ENCODE measurements around the gene CHRM4. TPM values are rescaled to one million over a fixed set of nuclear protein-coding genes. Genes with fewer than 3 reads are reported as not detected.
"Not testable (repeated sequence)": the region's sequence is repeated elsewhere in the genome, so short reads cannot be mapped to it uniquely, and the experiment has no call there.

The CHRM4 gene
- total and polyA plus RNA-seq, 4 experiments from 2014 or later, result 0.12 to 0.16 TPM; not detected in 2

GRCh38 chr11:46381819-46382645 lies 9.5 kb downstream of the CHRM4 start:
- CTCF ChIA-PET (ENCODE audit: partially characterized antibody), result no interaction called here
- POLR2A ChIA-PET (ENCODE audit: partially characterized antibody), result interaction anchor here (1.5 to 2.4 kb wide), 2 partner anchors 30 to 36 kb away, joined by 4 to 9 read pairs; no protein-coding TSS in a partner anchor

GRCh38 chr11:46381048-46381818 lies 10.3 kb downstream of the CHRM4 start, which contains the start of gene MDK:
TSS of gene MDK (plus strand) at chr11:46381669. CDS start at chr11:46382058, 389 bp downstream.
- Histone ChIP-seq H3K36me3 (ENCODE audit: insufficient read depth, low read length) (peaks cover 9% of the 10 kb centered on the region), H3K27me3 (ENCODE audit: insufficient read depth, low read length) (peaks cover 12% of the 10 kb centered on the region), H3K9me3 (ENCODE audit: control insufficient read depth in 1 of 2, low read length in 2 of 2) (no peaks in the 10 kb centered on the region), H3K27ac (ENCODE audit: low read depth, low read length) (peak within 1 kb of the TSS; percentile 49), H3K4me3 (ENCODE audit: low read length in 2 of 2) (peak within 1 kb of the TSS; percentile 29 to 60), H3K4me1 (ENCODE audit: insufficient read depth, low read length) (peaks cover 12% of the 10 kb centered on the region)
- no peak for DNase-seq
- intact Hi-C loops (cut with micrococcal nuclease), result loop anchor here (5.0 kb wide), 1 partner anchor 34 kb away; the partner anchor contains the start of gene DGKZ
- Mint-ChIP-seq H3K4me3 (peak within 1 kb of the TSS; percentile 67 to 90 (median 82)), H3K4me1 (peaks cover 4 to 13% (median 7%) of the 10 kb centered on the region in 4 donors), H3K27ac (peak within 1 kb of the TSS in 3 of 7 donors; percentile 42 to 86 (median 48)), H3K36me3 (peaks cover 15 to 28% of the 10 kb centered on the region in 2 donors), H3K9me3 (peaks cover 0 to 2% (median 0%) of the 10 kb centered on the region in 8 donors), H3K27me3 (peaks cover 8 to 20% of the 10 kb centered on the region in 2 donors)
- POLR2A ChIA-PET (ENCODE audit: partially characterized antibody), result interaction anchor here (0.7 to 4.3 kb wide), 8 partner anchors 9 to 213 kb away, joined by 3 to 34 read pairs (median 4); partner anchors contain the start of genes AMBRA1 and DGKZ
- CTCF ChIA-PET (ENCODE audit: partially characterized antibody), result interaction anchor here (0.5 kb wide), 1 partner anchor 19 kb away, joined by 3 read pairs; no protein-coding TSS in a partner anchor

More at GRCh38 chr11:46381819-46382645, 9.5 kb downstream of the CHRM4 start:
- no peak overlapping the region for H3K27ac ChIP-seq (ENCODE audit: low read depth, low read length)
- peaks cover 4% of the 10 kb centered on the region for H3K36me3 ChIP-seq (ENCODE audit: insufficient read depth, low read length)
- Mint-ChIP-seq H3K27ac (peak overlapping the region in 2 of 7 donors; percentile 21 to 42), H3K4me1 (peaks cover 4 to 20% (median 7%) of the 10 kb centered on the region in 4 donors), H3K36me3 (peaks cover 10 to 22% of the 10 kb centered on the region in 2 donors), H3K4me3 (peak overlapping the region; percentile 67 to 82 (median 76)), H3K27me3 (peaks cover 14 to 28% of the 10 kb centered on the region in 2 donors), H3K9me3 (peaks cover 0 to 2% (median 0%) of the 10 kb centered on the region in 8 donors)
- H3K4me3 ChIP-seq (ENCODE audit: low read length in 2 of 2), result peak overlapping the region in 1 of 2 donors; percentile 28
- peaks cover 12% of the 10 kb centered on the region for H3K27me3 ChIP-seq (ENCODE audit: insufficient read depth, low read length)
- intact Hi-C loops (cut with micrococcal nuclease), result loop anchor here (5.0 kb wide), 1 partner anchor 35 kb away; the partner anchor contains the start of gene DGKZ
- H3K4me1 ChIP-seq (ENCODE audit: insufficient read depth, low read length), result peaks cover 12% of the 10 kb centered on the region
- DNase-seq, result no peak
- no peaks in the 10 kb centered on the region for H3K9me3 ChIP-seq (ENCODE audit: control insufficient read depth in 1 of 2, low read length in 2 of 2)

GRCh38 chr11:46380340-46381047 lies 11.1 kb downstream of the CHRM4 start:
- intact Hi-C loops (cut with micrococcal nuclease), result loop anchor here (5.0 kb wide), 1 partner anchor 33 kb away; the partner anchor contains the start of gene DGKZ
- H3K4me1 ChIP-seq (ENCODE audit: insufficient read depth, low read length), result peaks cover 12% of the 10 kb centered on the region
- peak overlapping the region; percentile 32 to 86 (median 71) for H3K27ac Mint-ChIP-seq
- peak; percentile 41 to 79 (median 47) for DNase-seq
- POLR2A ChIA-PET (ENCODE audit: partially characterized antibody), result interaction anchor here (0.9 to 4.3 kb wide), 9 partner anchors 8 to 213 kb away, joined by 3 to 34 read pairs (median 4); partner anchors contain the start of genes AMBRA1, CHRM4 and DGKZ
- H3K27me3 ChIP-seq (ENCODE audit: insufficient read depth, low read length), result peaks cover 12% of the 10 kb centered on the region
- H3K27me3 Mint-ChIP-seq, result peaks cover 3 to 15% of the 10 kb centered on the region in 2 donors
- CTCF ChIA-PET (ENCODE audit: partially characterized antibody), result interaction anchor here (0.5 to 1.8 kb wide), 2 partner anchors 8 to 20 kb away, joined by 3 to 4 read pairs; no protein-coding TSS in a partner anchor
- H3K4me3 ChIP-seq (ENCODE audit: low read length in 2 of 2), result peak overlapping the region; percentile 29 to 60
- H3K9me3 ChIP-seq (ENCODE audit: control insufficient read depth in 1 of 2, low read length in 2 of 2), result no peaks in the 10 kb centered on the region
- peaks cover 4 to 9% (median 7%) of the 10 kb centered on the region in 4 donors for H3K4me1 Mint-ChIP-seq
- H3K36me3 Mint-ChIP-seq, result peaks cover 18 to 31% of the 10 kb centered on the region in 2 donors
- H3K27ac ChIP-seq (ENCODE audit: low read depth, low read length), result peak overlapping the region; percentile 49
- peak overlapping the region; percentile 80 to 90 (median 82) for H3K4me3 Mint-ChIP-seq
- peaks cover 0 to 2% (median 0%) of the 10 kb centered on the region in 8 donors for H3K9me3 Mint-ChIP-seq
- H3K36me3 ChIP-seq (ENCODE audit: insufficient read depth, low read length), result peaks cover 16% of the 10 kb centered on the region

- POLR2A ChIA-PET (ENCODE audit: partially characterized antibody), result interaction anchor here (0.9 to 4.3 kb wide), 7 partner anchors 12 to 181 kb away, joined by 3 to 34 read pairs (median 3); partner anchors contain the start of genes CHRM4 and DGKZ
- H3K4me3 Mint-ChIP-seq, result peak overlapping the region in 6 of 8 donors; percentile 40 to 70 (median 58)
- peaks cover 0 to 11% of the 10 kb centered on the region in 2 donors for H3K27me3 Mint-ChIP-seq
These were observed 11.9 kb downstream of the CHRM4 start for GRCh38 chr11:46379482-46380293.

DNA sequence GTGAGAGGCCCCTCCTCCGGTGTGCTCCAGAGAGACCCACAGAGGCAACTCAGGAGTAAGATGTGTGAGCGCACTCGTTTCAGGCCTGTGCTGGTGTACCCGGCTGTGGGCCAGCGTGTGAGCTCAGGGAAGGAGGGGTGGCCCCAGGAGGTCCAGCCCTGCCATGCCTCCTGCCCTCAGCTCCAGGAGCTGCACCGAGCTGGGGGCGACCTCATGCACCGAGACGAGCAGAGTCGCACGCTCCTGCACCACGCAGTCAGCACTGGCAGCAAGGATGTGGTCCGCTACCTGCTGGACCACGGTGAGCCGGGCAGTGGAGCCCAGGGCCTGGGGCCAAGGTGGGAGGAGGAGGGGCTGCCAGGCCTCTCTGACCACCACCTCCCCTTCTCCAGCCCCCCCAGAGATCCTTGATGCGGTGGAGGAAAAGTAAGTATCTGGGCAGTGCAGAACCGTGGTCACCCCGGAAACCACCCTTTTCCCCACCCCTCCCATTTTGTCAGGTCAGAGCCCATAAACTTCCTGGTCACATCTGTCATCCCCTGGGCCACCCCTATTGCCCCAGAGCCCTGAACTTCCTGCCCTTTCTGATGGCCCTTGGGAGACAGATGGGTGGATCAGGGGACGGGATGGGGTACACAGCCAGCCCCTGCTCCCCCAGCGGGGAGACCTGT lies 12.6 kb downstream of the CHRM4 start:
- Histone ChIP-seq H3K9me3 (ENCODE audit: control insufficient read depth in 1 of 2, low read length in 2 of 2) (no peaks in the 10 kb centered on the region), H3K4me1 (ENCODE audit: insufficient read depth, low read length) (peaks cover 12% of the 10 kb centered on the region), H3K27me3 (ENCODE audit: insufficient read depth, low read length) (peaks cover 12% of the 10 kb centered on the region), H3K36me3 (ENCODE audit: insufficient read depth, low read length) (peaks cover 31% of the 10 kb centered on the region), H3K27ac (ENCODE audit: low read depth, low read length) (no peak overlapping the region), H3K4me3 (ENCODE audit: low read length in 2 of 2) (no peak overlapping the region)
- peak overlapping the region in 6 of 8 donors; percentile 38 to 70 (median 61) for H3K4me3 Mint-ChIP-seq
- CTCF ChIA-PET (ENCODE audit: partially characterized antibody), result interaction anchor here (1.1 to 3.1 kb wide), 4 partner anchors 10 to 26 kb away, joined by 4 to 14 read pairs (median 5); no protein-coding TSS in a partner anchor
- peak overlapping the region; percentile 41 to 81 (median 73) for H3K27ac Mint-ChIP-seq
- peaks cover 4 to 9% (median 7%) of the 10 kb centered on the region in 4 donors for H3K4me1 Mint-ChIP-seq
- peaks cover 0 to 2% (median 0%) of the 10 kb centered on the region in 8 donors for H3K9me3 Mint-ChIP-seq
- POLR2A ChIA-PET (ENCODE audit: partially characterized antibody), result interaction anchor here (0.8 to 4.3 kb wide), 9 partner anchors 10 to 46 kb away, joined by 3 to 34 read pairs (median 4); partner anchors contain the start of gene DGKZ
- peaks cover 20 to 37% of the 10 kb centered on the region in 2 donors for H3K36me3 Mint-ChIP-seq
- peaks cover 0 to 11% of the 10 kb centered on the region in 2 donors for H3K27me3 Mint-ChIP-seq
- intact Hi-C loops (cut with micrococcal nuclease), result no loop called here
- DNase-seq, result no peak

More at GRCh38 chr11:46379482-46380293, 11.9 kb downstream of the CHRM4 start:
- Mint-ChIP-seq H3K27ac (peak overlapping the region; percentile 41 to 77 (median 73)), H3K36me3 (peaks cover 20 to 37% of the 10 kb centered on the region in 2 donors)
- DNase-seq; H3K27ac ChIP-seq (ENCODE audit: low read depth, low read length); H3K9me3 ChIP-seq (ENCODE audit: control insufficient read depth in 1 of 2, low read length in 2 of 2); H3K4me1 Mint-ChIP-seq; H3K4me3 ChIP-seq (ENCODE audit: low read length in 2 of 2); H3K9me3 Mint-ChIP-seq: not testable (repeated sequence)
- Histone ChIP-seq H3K27me3 (ENCODE audit: insufficient read depth, low read length) (peaks cover 12% of the 10 kb centered on the region), H3K36me3 (ENCODE audit: insufficient read depth, low read length) (peaks cover 24% of the 10 kb centered on the region), H3K4me1 (ENCODE audit: insufficient read depth, low read length) (peaks cover 12% of the 10 kb centered on the region)
- CTCF ChIA-PET (ENCODE audit: partially characterized antibody), result interaction anchor here (1.8 to 3.1 kb wide), 2 partner anchors 9 to 26 kb away, joined by 4 to 14 read pairs; no protein-coding TSS in a partner anchor
- intact Hi-C loops (cut with micrococcal nuclease), result loop anchor here (5.0 kb wide), 1 partner anchor 32 kb away; the partner anchor contains the start of gene DGKZ

All from CD4-positive, alpha-beta memory T cell (primary cell).